Activated CD4-positive, alpha-beta T cell treated with anti-CD3 and anti-CD28 coated beads for 36 hours (primary cell): ENCODE data around the gene LYST. TPM values are rescaled to one million over a fixed set of nuclear protein-coding genes. Genes with fewer than 3 reads are reported as not detected.
"Not testable (repeated sequence)": the region's sequence is repeated elsewhere in the genome, so short reads cannot be mapped to it uniquely, and the experiment has no call there.

Experiments used
- ATAC-seq: fragments of 200-7000 bp; cut with Tn5 transposase; one replicate; pipeline ENCODE4 v1.10.0; 2021; ENCODE audit warnings: mild to moderate bottlenecking, moderate library complexity
- CTCF ChIA-PET: fragments of 350-600 bp; sonication (Branson Sonifier 250); formaldehyde crosslinking; loops from one replicate; lab custom pipeline; 2021; ENCODE audit warnings: antibody characterized with exemption; lab: Charles Lee
- POLR2A ChIA-PET: fragments of 350-600 bp; sonication (Branson Sonifier 250); formaldehyde crosslinking; loops from one replicate; lab custom pipeline; 2021; ENCODE audit warnings: antibody characterized with exemption, inconsistent platforms; lab: Charles Lee
- DNase-seq: peaks from one replicate; pipeline ENCODE4 v3.0.0-alpha.2; 2020
- H3K27ac Mint-ChIP-seq: one replicate; pipeline ENCODE4 v1.8.0; 2021; ENCODE audit warnings: mixed read lengths
- H3K27me3 Mint-ChIP-seq: one replicate; pipeline ENCODE4 v1.8.0; 2021; ENCODE audit warnings: mixed read lengths
- H3K36me3 Mint-ChIP-seq: one replicate; pipeline ENCODE4 v1.8.0; 2021; ENCODE audit warnings: low read depth, mixed read lengths
- H3K4me1 Mint-ChIP-seq: one replicate; pipeline ENCODE4 v1.8.0; 2021; ENCODE audit warnings: mixed read lengths
- H3K4me3 Mint-ChIP-seq: one replicate; pipeline ENCODE4 v1.8.0; 2021; ENCODE audit warnings: mild to moderate bottlenecking, moderate library complexity, mixed read lengths
- H3K9me3 Mint-ChIP-seq: one replicate; pipeline ENCODE4 v1.8.0; 2021; ENCODE audit warnings: low read depth, mixed read lengths
- intact Hi-C, 2 experiments: fragments of 100-400 bp; cut with DNase I in 1 of 2; cut with micrococcal nuclease in 1 of 2; formaldehyde crosslinking; loops; one replicate each; pipeline versions ENCODE4 v1.14.2 to v1.15.1; 2022 to 2024; cut with DNase I, micrococcal nuclease
- total RNA-seq, 2 experiments: library from RNA; stranded (reverse); gene quantifications; one replicate each; pipeline ENCODE4 v1.2.3, GENCODE V29; 2021

The LYST gene
- total RNA-seq, 2 experiments from 2014 or later, result 28.1 to 32.3 TPM

- H3K36me3 Mint-ChIP-seq, result peaks cover 33% of the 10 kb centered on the region
- no peaks in the 10 kb centered on the region for H3K27me3 Mint-ChIP-seq
- H3K4me1 Mint-ChIP-seq, result peaks cover 6% of the 10 kb centered on the region
- no peaks in the 10 kb centered on the region for H3K9me3 Mint-ChIP-seq
- ChIA-PET POLR2A (no interaction called here), CTCF (interaction anchor here (0.9 kb wide), 1 partner anchor 180 kb away, joined by 3 read pairs; no protein-coding TSS in a partner anchor)
- no peak for DNase-seq
- intact Hi-C loops, result loop anchor here in 1 of 2 experiments (10.0 kb wide), 1 partner anchor 183 kb away; no protein-coding TSS in a partner anchor
- no peak for ATAC-seq
- no peak overlapping the region for H3K4me3 Mint-ChIP-seq
- no peak overlapping the region for H3K27ac Mint-ChIP-seq
Measured at GRCh38 chr1:235791532-235792060, 75.1 kb downstream of the LYST start.

GRCh38 chr1:235790123-235790522 lies 76.6 kb downstream of the LYST start:
- Mint-ChIP-seq H3K9me3 (no peaks in the 10 kb centered on the region), H3K27ac (no peak overlapping the region), H3K4me1 (peaks cover 6% of the 10 kb centered on the region), H3K4me3 (no peak overlapping the region), H3K27me3 (no peaks in the 10 kb centered on the region), H3K36me3 (peaks cover 31% of the 10 kb centered on the region)
- ChIA-PET CTCF (no interaction called here), POLR2A (no interaction called here)
- DNase-seq, result no peak
- ATAC-seq, result no peak
- intact Hi-C loops, result loop anchor here in 1 of 2 experiments (10.0 kb wide), 1 partner anchor 185 kb away; no protein-coding TSS in a partner anchor

GRCh38 chr1:235786227-235786898 lies 80.3 kb downstream of the LYST start:
- intact Hi-C loops, H3K4me3 Mint-ChIP-seq, H3K27ac Mint-ChIP-seq, H3K4me1 Mint-ChIP-seq, ATAC-seq, POLR2A ChIA-PET, DNase-seq, H3K27me3 Mint-ChIP-seq, H3K9me3 Mint-ChIP-seq: not testable (repeated sequence)
- H3K36me3 Mint-ChIP-seq, result peaks cover 27% of the 10 kb centered on the region
- CTCF ChIA-PET, result interaction anchor here (1.6 kb wide), 1 partner anchor 189 kb away, joined by 3 read pairs; no protein-coding TSS in a partner anchor

GRCh38 chr1:235784950-235785349 lies 81.8 kb downstream of the LYST start:
- ChIA-PET CTCF (interaction anchor here (1.0 to 1.6 kb wide), 6 partner anchors 9 to 368 kb away, joined by 3 to 5 read pairs (median 4); no protein-coding TSS in a partner anchor), POLR2A (interaction anchor here (0.7 kb wide), 1 partner anchor 71 kb away, joined by 3 read pairs; no protein-coding TSS in a partner anchor)
- DNase-seq (no peak), ATAC-seq (no peak)
- intact Hi-C loops, result loop anchor here in 1 of 2 experiments (5.0 kb wide), 1 partner anchor 187 kb away; no protein-coding TSS in a partner anchor
- Mint-ChIP-seq H3K27ac (no peak overlapping the region), H3K4me1 (no peaks in the 10 kb centered on the region), H3K4me3 (no peak overlapping the region), H3K36me3 (peaks cover 19% of the 10 kb centered on the region), H3K27me3 (no peaks in the 10 kb centered on the region), H3K9me3 (no peaks in the 10 kb centered on the region)

- no peak overlapping the region for H3K27ac Mint-ChIP-seq
- DNase-seq (no peak), ATAC-seq (no peak)
- no peak overlapping the region for H3K4me3 Mint-ChIP-seq
- H3K4me1 Mint-ChIP-seq, result no peaks in the 10 kb centered on the region
- CTCF ChIA-PET, result interaction anchor here (0.6 to 2.4 kb wide), 24 partner anchors 10 to 1806 kb away, joined by 3 to 11 read pairs (median 3); partner anchors contain the start of gene B3GALNT2
- no peaks in the 10 kb centered on the region for H3K27me3 Mint-ChIP-seq
- no peaks in the 10 kb centered on the region for H3K9me3 Mint-ChIP-seq
- peaks cover 20% of the 10 kb centered on the region for H3K36me3 Mint-ChIP-seq
- intact Hi-C loops, result loop anchor here (1.0 to 5.0 kb wide), 2 partner anchors 189 to 270 kb away; no protein-coding TSS in a partner anchor
- POLR2A ChIA-PET, result no interaction called here
Measured at GRCh38 chr1:235783148-235783776, 83.4 kb downstream of the LYST start.

GRCh38 chr1:235782601-235783000 lies 84.1 kb downstream of the LYST start:
- Mint-ChIP-seq H3K4me3 (no peak overlapping the region), H3K27me3 (no peaks in the 10 kb centered on the region), H3K4me1 (no peaks in the 10 kb centered on the region), H3K27ac (no peak overlapping the region), H3K9me3 (no peaks in the 10 kb centered on the region), H3K36me3 (peaks cover 20% of the 10 kb centered on the region)
- ChIA-PET POLR2A (no interaction called here), CTCF (interaction anchor here (0.6 to 2.4 kb wide), 20 partner anchors 11 to 1807 kb away, joined by 3 to 11 read pairs (median 3); partner anchors contain the start of gene B3GALNT2)
- ATAC-seq (no peak), DNase-seq (no peak)
- intact Hi-C loops, result loop anchor here in 1 of 2 experiments (5.0 kb wide), 1 partner anchor 190 kb away; no protein-coding TSS in a partner anchor

- Mint-ChIP-seq H3K9me3 (no peaks in the 10 kb centered on the region), H3K4me3 (no peak overlapping the region), H3K4me1 (no peaks in the 10 kb centered on the region), H3K27ac (no peak overlapping the region), H3K36me3 (peaks cover 19% of the 10 kb centered on the region), H3K27me3 (no peaks in the 10 kb centered on the region)
- POLR2A ChIA-PET, result interaction anchor here (0.6 kb wide), 1 partner anchor 76 kb away, joined by 4 read pairs; no protein-coding TSS in a partner anchor
- CTCF ChIA-PET, result interaction anchor here (0.6 to 1.9 kb wide), 5 partner anchors 11 to 191 kb away, joined by 3 to 5 read pairs (median 3); no protein-coding TSS in a partner anchor
- no peak for DNase-seq
- no peak for ATAC-seq
- intact Hi-C loops, result loop anchor here in 1 of 2 experiments (5.0 kb wide), 1 partner anchor 190 kb away; no protein-coding TSS in a partner anchor
Measured at GRCh38 chr1:235781807-235782206, 84.9 kb downstream of the LYST start.

- Mint-ChIP-seq H3K9me3 (no peaks in the 10 kb centered on the region), H3K4me3 (no peak overlapping the region), H3K27ac (no peak overlapping the region), H3K4me1 (no peaks in the 10 kb centered on the region), H3K27me3 (no peaks in the 10 kb centered on the region), H3K36me3 (peaks cover 20% of the 10 kb centered on the region)
- CTCF ChIA-PET, result interaction anchor here (1.0 to 1.1 kb wide), 2 partner anchors 14 to 193 kb away, joined by 3 read pairs; no protein-coding TSS in a partner anchor
- intact Hi-C loops, result loop anchor here in 1 of 2 experiments (5.0 kb wide), 1 partner anchor 193 kb away; no protein-coding TSS in a partner anchor
- DNase-seq (no peak), ATAC-seq (no peak)
- POLR2A ChIA-PET, result no interaction called here
Measured at GRCh38 chr1:235779770-235780169, 86.9 kb downstream of the LYST start.

- CTCF ChIA-PET, result interaction anchor here (0.5 to 0.7 kb wide), 2 partner anchors 34 to 54 kb away, joined by 3 read pairs; no protein-coding TSS in a partner anchor
- POLR2A ChIA-PET, result no interaction called here
- DNase-seq, result no peak
- H3K36me3 Mint-ChIP-seq, result peaks cover 23% of the 10 kb centered on the region
- intact Hi-C loops, result no loop called here
- H3K4me1 Mint-ChIP-seq, result no peaks in the 10 kb centered on the region
- no peaks in the 10 kb centered on the region for H3K27me3 Mint-ChIP-seq
- no peak overlapping the region for H3K27ac Mint-ChIP-seq
- no peak overlapping the region for H3K4me3 Mint-ChIP-seq
- ATAC-seq, result no peak
- H3K9me3 Mint-ChIP-seq, result no peaks in the 10 kb centered on the region
Measured at GRCh38 chr1:235776396-235776795, 90.3 kb downstream of the LYST start.

GRCh38 chr1:235775246-235775860 lies 91.4 kb downstream of the LYST start:
- H3K27ac Mint-ChIP-seq, result no peak overlapping the region

More at GRCh38 chr1:235775246-235775860, 91.4 kb downstream of the LYST start:
- ATAC-seq (no peak), DNase-seq (no peak)
- Mint-ChIP-seq H3K27me3 (no peaks in the 10 kb centered on the region), H3K36me3 (peaks cover 23% of the 10 kb centered on the region), H3K9me3 (no peaks in the 10 kb centered on the region), H3K4me1 (no peaks in the 10 kb centered on the region), H3K4me3 (no peak overlapping the region)
- ChIA-PET POLR2A (no interaction called here), CTCF (no interaction called here)
- intact Hi-C loops, result no loop called here
